Measurements from ENCODE around the gene PTBP3.

GRCh38 chr9:112170235-112170634, 163.2 kb downstream of the PTBP3 start:
- TF ChIP-seq POLR2A (IDR thresholded peaks at IDR 0.05; ENCODE audit: low read depth, low read length): no peak
- no peak for TF ChIP-seq POU2F2 (IDR thresholded peaks at IDR 0.05; ENCODE audit: low read depth, low read length)
- TF ChIP-seq TAF1 (IDR thresholded peaks at IDR 0.05; ENCODE audit: low read depth, low read length): no peak
- TF ChIP-seq POLR2AphosphoS5 (IDR thresholded peaks at IDR 0.05; ENCODE audit: low read depth, low read length): no peak
- no peak for TF ChIP-seq PAX5 (IDR thresholded peaks at IDR 0.05; ENCODE audit: insufficient read depth, low read length, severe bottlenecking)
- TF ChIP-seq SPI1 (IDR thresholded peaks at IDR 0.05; ENCODE audit: low read depth, low read length): no peak

All from GM12891 (cell line).